BLaER1 (cell line): Measurements from ENCODE around the gene ABCG8.

Experiments
- H3K27ac ChIP-seq: shearing (Covaris generic); formaldehyde crosslinking; 2 replicates; pipeline ENCODE4 v1.8.1; 2022
- H3K27me3 ChIP-seq: shearing (Covaris generic); formaldehyde crosslinking; 2 replicates; pipeline ENCODE4 v1.8.1; 2022
- H3K36me3 ChIP-seq: shearing (Covaris generic); formaldehyde crosslinking; 2 replicates; pipeline ENCODE4 v1.8.1; 2022
- H3K4me1 ChIP-seq: shearing (Covaris generic); formaldehyde crosslinking; 2 replicates; pipeline ENCODE4 v1.8.1; 2022
- H3K4me2 ChIP-seq: shearing (Covaris generic); formaldehyde crosslinking; 2 replicates; pipeline ENCODE4 v1.8.1; 2022
- H3K4me3 ChIP-seq: shearing (Covaris generic); formaldehyde crosslinking; 2 replicates; pipeline ENCODE4 v1.8.1; 2022
- H3K9ac ChIP-seq: shearing (Covaris generic); formaldehyde crosslinking; 2 replicates; pipeline ENCODE4 v1.8.1; 2022
- H3K9me3 ChIP-seq: shearing (Covaris generic); formaldehyde crosslinking; 2 replicates; pipeline ENCODE4 v1.8.1; 2022
- H4K20me1 ChIP-seq: shearing (Covaris generic); formaldehyde crosslinking; 2 replicates; pipeline ENCODE4 v1.8.1; 2022
- Cebpa-rat ChIP-seq: shearing (Covaris generic); IDR thresholded peaks from 2 replicates; pipeline ENCODE4 v1.8.1; 2022

ABCG8 gene

GRCh38 chr2:43824951-43825493 lies 13.7 kb upstream of the ABCG8 start:
- no peak overlapping the region for H3K4me2 ChIP-seq
- H3K4me3 ChIP-seq, result no peak overlapping the region
- H3K4me1 ChIP-seq, result no peaks in the 10 kb centered on the region
- no peaks in the 10 kb centered on the region for H3K9me3 ChIP-seq
- H3K27me3 ChIP-seq, result no peaks in the 10 kb centered on the region
- TF ChIP-seq Cebpa-rat, result no peak
- H4K20me1 ChIP-seq, result no peaks in the 10 kb centered on the region
- no peaks in the 10 kb centered on the region for H3K36me3 ChIP-seq
- no peak overlapping the region for H3K27ac ChIP-seq
- no peak overlapping the region for H3K9ac ChIP-seq

- no peak overlapping the region for H3K4me3 ChIP-seq
- no peaks in the 10 kb centered on the region for H3K27me3 ChIP-seq
- H3K4me1 ChIP-seq, result no peaks in the 10 kb centered on the region
- H3K27ac ChIP-seq, result no peak overlapping the region
- no peak for TF ChIP-seq Cebpa-rat
- H3K4me2 ChIP-seq, result no peak overlapping the region
- no peaks in the 10 kb centered on the region for H3K9me3 ChIP-seq
- no peak overlapping the region for H3K9ac ChIP-seq
- no peaks in the 10 kb centered on the region for H3K36me3 ChIP-seq
- no peaks in the 10 kb centered on the region for H4K20me1 ChIP-seq
These were observed 12.9 kb upstream of the ABCG8 start for GRCh38 chr2:43825841-43826240.

GRCh38 chr2:43826305-43827250 lies 12.2 kb upstream of the ABCG8 start:
- Histone ChIP-seq H3K4me1 (no peaks in the 10 kb centered on the region), H3K4me2 (no peak overlapping the region), H3K9ac (no peak overlapping the region), H3K27me3 (no peaks in the 10 kb centered on the region), H3K27ac (no peak overlapping the region), H3K9me3 (no peaks in the 10 kb centered on the region), H3K36me3 (no peaks in the 10 kb centered on the region), H4K20me1 (no peaks in the 10 kb centered on the region), H3K4me3 (no peak overlapping the region)
- no peak for TF ChIP-seq Cebpa-rat

GRCh38 chr2:43831543-43832294 lies 7.1 kb upstream of the ABCG8 start:
- no peaks in the 10 kb centered on the region; the same call in 1 of the 2 replicates for H3K27me3 ChIP-seq
- no peak overlapping the region for H3K27ac ChIP-seq
- H3K36me3 ChIP-seq, result no peaks in the 10 kb centered on the region
- TF ChIP-seq Cebpa-rat, result no peak
- no peaks in the 10 kb centered on the region for H3K9me3 ChIP-seq
- H3K4me3 ChIP-seq, result no peak overlapping the region
- no peak overlapping the region for H3K4me2 ChIP-seq
- no peaks in the 10 kb centered on the region for H4K20me1 ChIP-seq
- no peaks in the 10 kb centered on the region for H3K4me1 ChIP-seq
- H3K9ac ChIP-seq, result no peak overlapping the region

- no peaks in the 10 kb centered on the region for H3K4me1 ChIP-seq
- H3K27me3 ChIP-seq, result no peaks in the 10 kb centered on the region; the same call in 1 of the 2 replicates
- TF ChIP-seq Cebpa-rat, result no peak
- no peak overlapping the region for H3K4me3 ChIP-seq
- no peak overlapping the region for H3K4me2 ChIP-seq
- no peaks in the 10 kb centered on the region for H3K9me3 ChIP-seq
- H3K9ac ChIP-seq, result no peak overlapping the region
- H3K27ac ChIP-seq, result no peak overlapping the region
- no peaks in the 10 kb centered on the region for H3K36me3 ChIP-seq
- no peaks in the 10 kb centered on the region for H4K20me1 ChIP-seq
These were observed 6.3 kb upstream of the ABCG8 start for GRCh38 chr2:43832457-43832856.

- Histone ChIP-seq H3K9ac (no peak overlapping the region), H3K4me1 (no peaks in the 10 kb centered on the region), H3K4me3 (no peak overlapping the region), H3K9me3 (no peaks in the 10 kb centered on the region), H3K27me3 (no peaks in the 10 kb centered on the region; the same call in 1 of the 2 replicates), H3K4me2 (no peak overlapping the region), H4K20me1 (no peaks in the 10 kb centered on the region), H3K36me3 (no peaks in the 10 kb centered on the region), H3K27ac (no peak overlapping the region)
- no peak for TF ChIP-seq Cebpa-rat
These were observed 1.7 kb upstream of the ABCG8 start for GRCh38 chr2:43837033-43837432.

- Histone ChIP-seq H3K27me3 (no peaks in the 10 kb centered on the region), H3K27ac (no peak overlapping the region), H3K9me3 (no peaks in the 10 kb centered on the region), H3K4me3 (no peak overlapping the region), H4K20me1 (no peaks in the 10 kb centered on the region), H3K9ac (no peak overlapping the region), H3K4me1 (no peaks in the 10 kb centered on the region), H3K36me3 (no peaks in the 10 kb centered on the region), H3K4me2 (no peak overlapping the region)
- no peak for TF ChIP-seq Cebpa-rat
These were observed 776 bp upstream of the ABCG8 start for GRCh38 chr2:43837831-43838559.

GRCh38 chr2:43839776-43840564 lies 1.2 kb downstream of the ABCG8 start:
- Histone ChIP-seq H3K9ac (no peak overlapping the region), H3K27ac (no peak overlapping the region), H3K27me3 (no peaks in the 10 kb centered on the region), H3K9me3 (no peaks in the 10 kb centered on the region), H3K36me3 (no peaks in the 10 kb centered on the region), H3K4me2 (no peak overlapping the region), H3K4me1 (no peaks in the 10 kb centered on the region), H3K4me3 (no peak overlapping the region), H4K20me1 (no peaks in the 10 kb centered on the region)
- TF ChIP-seq Cebpa-rat, result no peak

GRCh38 chr2:43840965-43841364 lies 2.2 kb downstream of the ABCG8 start:
- no peaks in the 10 kb centered on the region for H3K4me1 ChIP-seq
- no peak overlapping the region for H3K27ac ChIP-seq
- H4K20me1 ChIP-seq, result no peaks in the 10 kb centered on the region
- no peak overlapping the region for H3K4me2 ChIP-seq
- no peaks in the 10 kb centered on the region for H3K27me3 ChIP-seq
- H3K36me3 ChIP-seq, result no peaks in the 10 kb centered on the region
- no peak overlapping the region for H3K9ac ChIP-seq
- H3K4me3 ChIP-seq, result no peak overlapping the region
- H3K9me3 ChIP-seq, result no peaks in the 10 kb centered on the region
- no peak for TF ChIP-seq Cebpa-rat
